HG03159 (cell line): ENCODE data around the gene ISL2.
A peak's percentile ranks its signal among the peaks of the same experiment; 100 is the strongest.
"Not testable (repeated sequence)": the region's sequence is repeated elsewhere in the genome, so short reads cannot be mapped to it uniquely, and the experiment has no call there.

Experiments used
- ATAC-seq: cut with Tn5 transposase; IDR thresholded peaks from one replicate; pipeline ENCODE4 v1.9.1; 2021; ENCODE audit warnings: mild to moderate bottlenecking, moderate library complexity; ENCODE audit not compliant: unreplicated experiment

The ISL2 gene

DNA sequence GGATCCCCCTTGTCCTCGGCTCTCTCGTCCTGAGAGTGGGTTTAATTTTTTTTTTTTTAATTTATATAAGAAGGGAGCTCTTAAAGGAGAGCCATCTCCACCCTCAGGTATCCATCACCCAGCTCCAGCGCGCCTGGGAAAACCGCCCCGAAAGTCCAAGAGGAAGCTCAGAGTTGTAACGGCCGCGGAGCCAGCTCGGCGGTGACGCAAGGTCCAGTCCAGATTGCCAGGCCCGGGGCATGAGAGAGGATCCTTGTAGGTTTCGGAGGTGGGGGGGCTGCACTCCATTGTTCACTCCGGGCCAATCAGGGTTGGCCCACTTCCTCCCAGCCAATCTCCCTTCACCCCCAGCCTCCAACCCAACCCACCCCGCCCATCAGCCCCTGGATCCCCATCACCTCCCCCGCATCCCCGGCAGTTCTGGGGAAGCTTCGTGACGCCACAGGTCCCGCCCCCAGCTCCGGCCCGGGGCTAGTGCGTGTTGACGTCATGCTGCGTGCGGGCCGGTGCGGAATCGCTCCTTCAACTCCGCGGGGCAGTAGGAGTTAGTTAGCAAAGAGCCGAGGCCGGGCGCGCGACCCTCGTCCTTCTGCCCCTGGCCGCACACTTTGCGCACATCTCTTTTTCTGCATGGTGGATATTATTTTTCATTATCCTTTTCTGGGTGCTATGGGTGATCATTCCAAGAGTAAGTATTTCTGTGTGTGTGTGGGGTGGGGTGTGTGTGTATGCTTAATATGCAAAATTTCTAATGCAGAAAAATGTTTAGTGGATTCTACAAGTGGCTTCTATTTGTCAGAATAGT, at the start of gene ISL2:
TSS of gene ISL2 (plus strand) at position 520 of the 805 bp plus-strand sequence. CDS start at position 631, 111 bp downstream.
- ATAC-seq: peak; percentile 46

GRCh38 chr15:76289582-76289981, 47.0 kb upstream of the ISL2 start:
- ATAC-seq: no peak

DNA sequence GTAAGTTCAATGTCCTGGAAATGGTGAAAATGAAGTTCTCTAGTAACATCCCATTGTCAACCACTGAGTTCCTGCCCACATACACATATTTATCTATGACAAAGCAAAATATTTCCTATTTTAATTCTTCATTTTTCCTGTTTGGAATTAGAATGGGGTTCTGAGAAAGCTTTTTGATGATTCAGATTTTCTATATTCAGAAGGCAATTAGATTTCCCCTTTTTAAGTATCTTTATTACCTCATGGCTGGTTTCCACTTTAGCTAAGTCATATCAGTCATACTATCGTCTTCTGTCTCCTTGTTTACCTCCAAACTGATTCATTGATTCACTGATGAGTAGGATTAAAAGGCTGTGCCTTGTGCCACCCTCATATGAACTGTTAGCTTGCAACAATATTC, 43.2 kb upstream of the ISL2 start:
- no peak for ATAC-seq

DNA sequence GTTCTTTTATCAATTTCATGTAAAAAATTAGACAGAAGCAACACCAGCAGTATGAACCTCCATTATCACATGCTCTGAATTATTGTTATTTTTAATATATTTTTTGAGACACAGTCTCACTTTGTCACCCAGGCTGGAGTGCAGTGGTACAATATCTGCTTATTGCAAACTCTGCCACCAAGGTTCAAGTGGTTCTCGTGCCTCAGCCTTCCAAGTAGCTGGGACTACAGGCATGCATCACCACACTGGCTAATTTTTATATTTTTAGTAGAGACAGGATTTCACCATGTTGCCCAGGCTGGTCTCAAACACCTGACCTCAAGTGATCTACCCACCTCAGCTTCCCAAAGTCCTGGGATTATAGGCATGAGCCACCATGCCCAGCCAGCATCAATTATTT, 42.1 kb upstream of the ISL2 start:
- ATAC-seq: not testable (repeated sequence)

DNA sequence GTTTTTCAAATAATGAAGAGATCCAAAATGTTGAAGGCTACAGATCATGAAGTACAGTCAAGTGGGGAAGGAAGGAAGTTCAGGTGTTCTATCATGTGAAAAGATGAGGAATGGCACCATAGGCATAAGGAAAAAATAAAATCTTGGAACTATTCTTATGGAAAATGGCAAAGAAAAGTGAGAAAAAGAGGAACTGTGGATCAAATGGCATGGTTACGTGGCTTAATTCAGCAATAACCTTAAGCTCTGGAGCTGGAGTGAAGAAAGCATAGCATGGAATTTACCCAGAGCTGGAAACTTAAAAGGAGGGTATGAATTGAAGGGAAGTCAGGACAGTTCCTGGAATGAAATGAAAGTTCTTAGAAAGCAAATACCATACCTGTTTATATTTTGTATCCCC, 39.7 kb upstream of the ISL2 start:
- no peak for ATAC-seq

- not testable (repeated sequence) for ATAC-seq
These were observed 38.6 kb upstream of the ISL2 start for GRCh38 chr15:76297951-76298350.

- no peak for ATAC-seq
These were observed 37.6 kb upstream of the ISL2 start for GRCh38 chr15:76298986-76299385.

- no peak for ATAC-seq
These were observed 36.8 kb upstream of the ISL2 start for GRCh38 chr15:76299786-76300185.

DNA sequence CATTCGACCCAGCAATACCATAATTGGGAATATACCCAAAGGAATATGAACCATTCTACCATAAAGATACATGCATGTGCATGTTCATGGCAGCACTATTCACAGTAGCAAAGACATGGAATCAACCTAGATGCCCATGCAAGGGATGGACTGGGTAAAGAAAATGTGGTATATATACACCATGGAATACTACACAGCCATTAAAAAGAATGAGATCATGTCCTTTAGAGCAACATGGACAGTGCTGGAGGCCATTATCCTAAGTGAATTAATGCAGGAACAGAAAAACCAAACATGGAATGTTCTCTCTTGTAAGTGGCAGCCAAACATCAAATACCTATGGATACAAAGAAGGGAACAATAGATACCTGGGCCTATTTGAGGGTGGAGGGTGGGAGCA, 32.7 kb upstream of the ISL2 start:
- ATAC-seq: no peak

- ATAC-seq: no peak
These were observed 26.8 kb upstream of the ISL2 start for GRCh38 chr15:76309601-76310330.

DNA sequence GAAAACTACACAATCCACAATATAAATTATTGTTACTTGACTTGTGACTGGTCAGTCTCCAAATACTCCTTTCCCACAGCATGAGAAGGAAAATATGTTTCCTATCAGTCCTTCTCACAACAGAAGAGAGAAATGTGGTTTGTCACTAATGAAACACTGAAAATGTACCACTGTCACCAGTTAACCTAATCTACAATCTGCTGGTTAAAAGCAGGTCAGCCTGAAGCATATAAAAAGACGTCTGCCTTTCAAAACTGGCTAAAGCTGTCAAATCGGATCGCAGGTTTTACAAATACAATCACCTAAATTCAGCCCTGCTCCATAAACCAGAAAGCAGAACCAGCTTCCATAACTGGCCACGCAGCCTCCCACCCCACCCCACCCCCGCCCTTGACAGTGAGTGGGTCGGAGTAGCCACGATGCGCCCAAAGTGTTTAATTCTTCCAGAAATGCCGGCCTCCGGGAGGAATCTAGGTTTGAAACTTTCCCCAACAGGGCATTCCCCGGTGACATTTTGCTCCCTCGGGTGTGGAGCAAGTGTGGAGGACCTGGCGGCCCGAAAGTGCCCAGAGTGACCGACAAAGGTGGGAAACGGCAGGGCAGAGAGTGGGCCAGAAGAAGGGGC, 26.0 kb upstream of the ISL2 start:
- ATAC-seq: peak; percentile 7

- ATAC-seq: peak; percentile 98
These were observed 25.2 kb upstream of the ISL2 start, which contains the start of gene ETFA for GRCh38 chr15:76311100-76311953. Gene ETFA (minus strand): TSS chr15:76311469. CDS start chr15:76311388, 81 bp downstream.

DNA sequence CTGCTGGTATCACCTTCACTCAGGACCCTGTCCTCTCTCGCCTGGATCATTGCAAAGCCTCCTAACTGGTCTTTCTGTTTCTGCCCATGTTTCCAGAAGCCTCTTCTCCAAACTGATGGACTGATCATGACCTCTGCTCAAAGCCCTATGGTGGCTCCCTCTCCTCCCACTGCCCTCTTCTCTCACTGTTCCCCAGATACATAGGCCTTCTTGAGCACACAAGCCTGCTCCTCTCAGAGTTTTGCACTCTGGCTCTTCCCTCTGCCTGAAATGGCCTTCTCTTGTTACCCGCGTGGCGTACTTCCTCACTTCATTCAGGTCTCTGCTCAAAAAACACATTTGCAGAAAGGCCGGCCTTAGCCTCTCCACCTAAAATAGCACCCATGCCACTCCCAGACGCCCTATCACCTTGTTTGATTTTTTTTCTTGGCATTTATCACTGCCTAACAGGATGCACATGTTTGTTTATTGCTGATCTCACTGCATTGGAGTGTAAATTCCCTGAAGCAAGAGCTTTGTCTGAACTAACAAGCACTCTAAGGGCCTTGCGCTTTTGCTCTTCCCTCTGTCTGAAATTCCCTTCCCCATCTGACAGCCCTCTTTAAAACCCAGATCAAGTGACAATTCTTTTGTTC, 23.9 kb upstream of the ISL2 start:
- no peak for ATAC-seq

GRCh38 chr15:76313175-76313567, 23.4 kb upstream of the ISL2 start:
- not testable (repeated sequence) for ATAC-seq

DNA sequence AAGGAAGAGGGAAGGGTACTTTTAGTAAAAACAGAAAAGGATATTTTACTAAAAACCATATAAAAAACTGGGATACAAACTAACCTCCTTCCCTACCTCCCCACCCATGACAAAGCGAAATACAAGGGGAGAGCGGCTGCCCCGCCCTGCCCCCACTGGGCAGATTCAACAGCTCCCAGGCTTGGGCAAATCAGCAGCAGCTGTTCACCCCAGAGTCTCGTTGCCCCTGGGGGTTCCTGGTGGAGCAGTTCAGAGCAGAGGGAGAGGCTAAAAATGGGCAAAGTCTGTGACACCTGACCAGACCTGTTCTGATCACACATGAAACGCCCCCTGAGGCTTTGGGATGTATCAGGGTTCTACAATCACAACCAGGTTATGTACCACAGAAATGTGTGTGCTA, 22.8 kb upstream of the ISL2 start:
- no peak for ATAC-seq

GRCh38 chr15:76320012-76320411, 16.6 kb upstream of the ISL2 start:
- no peak for ATAC-seq

- ATAC-seq: no peak
These were observed 15.4 kb upstream of the ISL2 start for GRCh38 chr15:76321171-76321570.

DNA sequence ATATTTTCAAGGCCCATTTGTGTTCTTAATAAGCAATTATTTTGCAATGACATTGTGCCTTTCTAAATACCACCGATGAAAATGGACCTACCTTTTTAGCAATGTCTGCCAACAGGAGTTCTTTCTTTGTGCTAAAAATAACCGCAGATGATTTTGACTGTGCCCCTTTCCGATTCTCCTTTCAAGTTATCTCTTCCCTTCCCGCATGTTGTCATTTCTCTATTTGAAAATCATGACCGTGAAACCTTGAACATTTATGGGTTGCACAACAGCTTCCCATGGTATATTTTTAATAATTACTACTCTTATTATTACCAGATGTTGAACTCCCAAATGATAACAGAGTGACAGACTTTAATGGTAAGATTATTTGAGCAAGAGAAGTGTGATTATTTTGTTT, 15.0 kb upstream of the ISL2 start:
- ATAC-seq: no peak

- no peak for ATAC-seq
These were observed 12.5 kb upstream of the ISL2 start for GRCh38 chr15:76324066-76324465.

DNA sequence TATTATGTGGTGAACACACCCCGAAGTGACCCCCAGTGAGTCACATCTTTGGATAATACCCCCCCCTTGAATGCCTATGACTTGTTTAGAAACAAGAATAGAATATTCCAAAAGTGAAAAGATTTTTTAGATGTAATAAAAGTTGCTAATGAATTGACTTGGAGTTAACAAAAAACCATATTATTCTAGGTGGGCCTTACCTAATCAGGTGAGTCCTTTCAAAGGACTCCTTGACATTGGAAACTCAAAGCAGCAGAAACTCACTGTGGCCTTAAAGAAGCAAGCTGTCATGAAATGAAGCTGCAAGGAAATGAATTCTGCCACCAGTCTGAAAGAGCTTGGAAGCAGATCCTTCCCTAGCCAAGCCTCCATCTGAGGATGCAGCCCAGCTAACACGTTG, 10.9 kb upstream of the ISL2 start:
- no peak for ATAC-seq
